ENCODE measurements around the gene RNF144B. TPM values are rescaled to one million over a fixed set of nuclear protein-coding genes. Genes with fewer than 3 reads are reported as not detected.

RNF144B gene
- total and polyA plus RNA-seq, 4 experiments from 2014 or later: 0.93 to 5.8 (median 3.2) TPM

- POLR2A ChIA-PET (ENCODE audit: partially characterized antibody): no interaction called here
- intact Hi-C loops (cut with micrococcal nuclease): no loop called here
- CTCF ChIA-PET (ENCODE audit: partially characterized antibody): no interaction called here
Measured at GRCh38 chr6:18441251-18441979, 54.3 kb downstream of the RNF144B start.

GRCh38 chr6:18444111-18444510 is 57.0 kb downstream of the RNF144B start:
- Histone ChIP-seq H3K4me1 (ENCODE audit: insufficient read depth, low read length) (no peaks in the 10 kb centered on the region), H3K4me3 (ENCODE audit: low read length in 2 of 2) (no peak overlapping the region), H3K36me3 (ENCODE audit: insufficient read depth, low read length) (no peaks in the 10 kb centered on the region), H3K27me3 (ENCODE audit: insufficient read depth, low read length) (no peaks in the 10 kb centered on the region), H3K9me3 (ENCODE audit: control insufficient read depth in 1 of 2, low read length in 2 of 2) (no peaks in the 10 kb centered on the region), H3K27ac (ENCODE audit: low read depth, low read length) (no peak overlapping the region)
- no peaks in the 10 kb centered on the region for H3K4me1 Mint-ChIP-seq
- CTCF ChIA-PET (ENCODE audit: partially characterized antibody): no interaction called here
- no peaks in the 10 kb centered on the region for H3K27me3 Mint-ChIP-seq
- POLR2A ChIA-PET (ENCODE audit: partially characterized antibody): no interaction called here
- intact Hi-C loops (cut with micrococcal nuclease): no loop called here
- H3K27ac Mint-ChIP-seq: no peak overlapping the region
- H3K4me3 Mint-ChIP-seq: no peak overlapping the region
- H3K9me3 Mint-ChIP-seq: no peaks in the 10 kb centered on the region
- no peak for DNase-seq
- H3K36me3 Mint-ChIP-seq: no peaks in the 10 kb centered on the region

More at GRCh38 chr6:18441251-18441979, 54.3 kb downstream of the RNF144B start:
- Mint-ChIP-seq H3K4me3 (no peak overlapping the region), H3K27ac (no peak overlapping the region), H3K9me3 (no peaks in the 10 kb centered on the region), H3K4me1 (no peaks in the 10 kb centered on the region), H3K27me3 (no peaks in the 10 kb centered on the region), H3K36me3 (no peaks in the 10 kb centered on the region)
- H3K4me3 ChIP-seq (ENCODE audit: low read length in 2 of 2): no peak overlapping the region
- no peaks in the 10 kb centered on the region for H3K4me1 ChIP-seq (ENCODE audit: insufficient read depth, low read length)
- no peak for DNase-seq
- H3K27me3 ChIP-seq (ENCODE audit: insufficient read depth, low read length): no peaks in the 10 kb centered on the region
- no peaks in the 10 kb centered on the region for H3K36me3 ChIP-seq (ENCODE audit: insufficient read depth, low read length)
- H3K27ac ChIP-seq (ENCODE audit: low read depth, low read length): no peak overlapping the region
- no peaks in the 10 kb centered on the region for H3K9me3 ChIP-seq (ENCODE audit: control insufficient read depth in 1 of 2, low read length in 2 of 2)

- H3K27ac ChIP-seq (ENCODE audit: low read depth, low read length): no peak overlapping the region
- no peaks in the 10 kb centered on the region for H3K4me1 ChIP-seq (ENCODE audit: insufficient read depth, low read length)
- POLR2A ChIA-PET (ENCODE audit: partially characterized antibody): no interaction called here
- CTCF ChIA-PET (ENCODE audit: partially characterized antibody): no interaction called here
- no peaks in the 10 kb centered on the region for H3K9me3 Mint-ChIP-seq
- H3K27me3 ChIP-seq (ENCODE audit: insufficient read depth, low read length): no peaks in the 10 kb centered on the region
- no peaks in the 10 kb centered on the region for H3K27me3 Mint-ChIP-seq
- no peaks in the 10 kb centered on the region for H3K36me3 Mint-ChIP-seq
- intact Hi-C loops (cut with micrococcal nuclease): no loop called here
- H3K4me3 Mint-ChIP-seq: no peak overlapping the region
- no peaks in the 10 kb centered on the region for H3K36me3 ChIP-seq (ENCODE audit: insufficient read depth, low read length)
- no peak overlapping the region for H3K27ac Mint-ChIP-seq
- no peaks in the 10 kb centered on the region for H3K4me1 Mint-ChIP-seq
- H3K9me3 ChIP-seq (ENCODE audit: control insufficient read depth in 1 of 2, low read length in 2 of 2): no peaks in the 10 kb centered on the region
- H3K4me3 ChIP-seq (ENCODE audit: low read length in 2 of 2): no peak overlapping the region
- no peak for DNase-seq
Measured at GRCh38 chr6:18445228-18445627, 58.1 kb downstream of the RNF144B start.

DNA sequence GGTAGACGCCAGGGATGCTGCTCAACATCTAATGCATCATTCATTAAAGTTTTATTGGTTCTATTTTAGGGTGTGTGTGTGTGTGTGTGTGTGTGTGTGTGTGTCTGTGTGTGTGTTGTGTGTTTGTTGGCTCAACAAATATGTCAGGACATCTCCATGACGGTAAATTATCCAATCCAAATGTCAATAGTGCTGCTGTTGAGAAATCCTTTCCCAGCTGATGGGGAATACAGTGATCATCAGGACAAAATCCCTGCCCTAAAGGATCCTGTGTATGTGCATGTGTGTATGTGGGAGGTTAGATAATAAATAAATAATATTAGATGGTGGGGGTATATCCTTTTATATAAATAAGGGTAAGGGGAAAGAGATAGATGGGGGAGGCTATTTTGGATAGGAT is 59.6 kb downstream of the RNF144B start:
- ChIA-PET CTCF (ENCODE audit: partially characterized antibody) (no interaction called here), POLR2A (ENCODE audit: partially characterized antibody) (no interaction called here)
- H3K9me3 Mint-ChIP-seq: no peaks in the 10 kb centered on the region
- Histone ChIP-seq H3K4me1 (ENCODE audit: insufficient read depth, low read length) (no peaks in the 10 kb centered on the region), H3K9me3 (ENCODE audit: control insufficient read depth in 1 of 2, low read length in 2 of 2) (no peaks in the 10 kb centered on the region), H3K4me3 (ENCODE audit: low read length in 2 of 2) (no peak overlapping the region), H3K36me3 (ENCODE audit: insufficient read depth, low read length) (no peaks in the 10 kb centered on the region), H3K27ac (ENCODE audit: low read depth, low read length) (no peak overlapping the region), H3K27me3 (ENCODE audit: insufficient read depth, low read length) (no peaks in the 10 kb centered on the region)
- intact Hi-C loops (cut with micrococcal nuclease): no loop called here
- no peaks in the 10 kb centered on the region for H3K36me3 Mint-ChIP-seq
- no peak overlapping the region for H3K27ac Mint-ChIP-seq
- H3K27me3 Mint-ChIP-seq: no peaks in the 10 kb centered on the region
- no peaks in the 10 kb centered on the region for H3K4me1 Mint-ChIP-seq
- no peak for DNase-seq
- no peak overlapping the region for H3K4me3 Mint-ChIP-seq

GRCh38 chr6:18447552-18447951 is 60.4 kb downstream of the RNF144B start:
- no peak overlapping the region for H3K4me3 Mint-ChIP-seq
- H3K9me3 Mint-ChIP-seq: no peaks in the 10 kb centered on the region
- intact Hi-C loops (cut with micrococcal nuclease): no loop called here
- H3K4me3 ChIP-seq (ENCODE audit: low read length in 2 of 2): no peak overlapping the region
- no peaks in the 10 kb centered on the region for H3K36me3 Mint-ChIP-seq
- H3K9me3 ChIP-seq (ENCODE audit: control insufficient read depth in 1 of 2, low read length in 2 of 2): no peaks in the 10 kb centered on the region
- no peaks in the 10 kb centered on the region for H3K27me3 Mint-ChIP-seq
- ChIA-PET POLR2A (ENCODE audit: partially characterized antibody) (no interaction called here), CTCF (ENCODE audit: partially characterized antibody) (no interaction called here)
- no peak overlapping the region for H3K27ac ChIP-seq (ENCODE audit: low read depth, low read length)
- no peaks in the 10 kb centered on the region for H3K36me3 ChIP-seq (ENCODE audit: insufficient read depth, low read length)
- no peak overlapping the region for H3K27ac Mint-ChIP-seq
- H3K4me1 ChIP-seq (ENCODE audit: insufficient read depth, low read length): no peaks in the 10 kb centered on the region
- H3K27me3 ChIP-seq (ENCODE audit: insufficient read depth, low read length): no peaks in the 10 kb centered on the region
- no peak for DNase-seq
- no peaks in the 10 kb centered on the region for H3K4me1 Mint-ChIP-seq

- POLR2A ChIA-PET (ENCODE audit: partially characterized antibody): no interaction called here
- H3K4me3 ChIP-seq (ENCODE audit: low read length in 2 of 2): no peak overlapping the region
- H3K27ac ChIP-seq (ENCODE audit: low read depth, low read length): no peak overlapping the region
- Mint-ChIP-seq H3K27ac (no peak overlapping the region), H3K4me1 (no peaks in the 10 kb centered on the region), H3K4me3 (no peak overlapping the region), H3K36me3 (no peaks in the 10 kb centered on the region), H3K27me3 (no peaks in the 10 kb centered on the region), H3K9me3 (no peaks in the 10 kb centered on the region)
- no peak for DNase-seq
- H3K36me3 ChIP-seq (ENCODE audit: insufficient read depth, low read length): no peaks in the 10 kb centered on the region
- CTCF ChIA-PET (ENCODE audit: partially characterized antibody): no interaction called here
- H3K27me3 ChIP-seq (ENCODE audit: insufficient read depth, low read length): no peaks in the 10 kb centered on the region
- H3K4me1 ChIP-seq (ENCODE audit: insufficient read depth, low read length): no peaks in the 10 kb centered on the region
- intact Hi-C loops (cut with micrococcal nuclease): no loop called here
- no peaks in the 10 kb centered on the region for H3K9me3 ChIP-seq (ENCODE audit: control insufficient read depth in 1 of 2, low read length in 2 of 2)
Measured at GRCh38 chr6:18451756-18452155, 64.6 kb downstream of the RNF144B start.

DNA sequence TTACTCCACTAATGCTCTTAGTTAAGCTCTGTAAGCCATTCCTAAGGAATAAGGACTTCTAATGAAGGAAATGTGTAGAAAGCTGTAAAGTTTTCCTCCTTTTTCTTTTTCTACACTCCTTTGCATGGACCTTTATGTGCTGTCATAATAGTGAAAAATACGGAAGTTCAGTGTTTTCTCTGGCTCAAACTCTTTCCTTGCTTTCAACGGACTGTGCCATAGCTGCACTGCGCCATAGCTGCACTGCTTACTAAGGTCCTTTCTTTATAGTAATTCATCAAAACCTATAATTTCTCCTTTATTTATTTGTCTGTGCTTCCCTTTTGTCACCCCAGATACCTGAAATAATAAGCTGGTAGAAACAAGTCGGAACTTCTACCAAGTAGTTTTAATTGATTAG is 67.3 kb downstream of the RNF144B start:
- Histone ChIP-seq H3K27me3 (ENCODE audit: insufficient read depth, low read length) (no peaks in the 10 kb centered on the region), H3K4me1 (ENCODE audit: insufficient read depth, low read length) (no peaks in the 10 kb centered on the region), H3K4me3 (ENCODE audit: low read length in 2 of 2) (no peak overlapping the region), H3K9me3 (ENCODE audit: control insufficient read depth in 1 of 2, low read length in 2 of 2) (no peaks in the 10 kb centered on the region), H3K36me3 (ENCODE audit: insufficient read depth, low read length) (no peaks in the 10 kb centered on the region), H3K27ac (ENCODE audit: low read depth, low read length) (no peak overlapping the region)
- POLR2A ChIA-PET (ENCODE audit: partially characterized antibody): no interaction called here
- H3K9me3 Mint-ChIP-seq: peaks cover 0 to 3% (median 0%) of the 10 kb centered on the region in 8 donors
- no peak overlapping the region for H3K4me3 Mint-ChIP-seq
- no peak overlapping the region for H3K27ac Mint-ChIP-seq
- DNase-seq: no peak
- intact Hi-C loops (cut with micrococcal nuclease): no loop called here
- H3K27me3 Mint-ChIP-seq: no peaks in the 10 kb centered on the region
- CTCF ChIA-PET (ENCODE audit: partially characterized antibody): no interaction called here
- H3K36me3 Mint-ChIP-seq: peaks cover 17 to 20% of the 10 kb centered on the region in 2 donors
- H3K4me1 Mint-ChIP-seq: no peaks in the 10 kb centered on the region

Measured in CD4-positive, alpha-beta memory T cell (primary cell).